A172 (cell line): Measurements from ENCODE around the gene SLBP. TPM values are rescaled to one million over a fixed set of nuclear protein-coding genes. Genes with fewer than 3 reads are reported as not detected.

Experiments
- DNase-seq: peaks from one replicate; pipeline ENCODE4 v3.0.0-alpha.2; 2015; ENCODE audit warnings: low spot score
- total RNA-seq: library from RNA; depleted of rRNA; stranded (reverse); fragments of >200 nt; shearing (Covaris generic); gene quantifications from 2 replicates; pipeline ENCODE4 v1.2.3, GENCODE V29; 2014; rRNA removed

Gene SLBP
- total RNA-seq, 1 experiment from 2014 or later, result 163 TPM

DNA sequence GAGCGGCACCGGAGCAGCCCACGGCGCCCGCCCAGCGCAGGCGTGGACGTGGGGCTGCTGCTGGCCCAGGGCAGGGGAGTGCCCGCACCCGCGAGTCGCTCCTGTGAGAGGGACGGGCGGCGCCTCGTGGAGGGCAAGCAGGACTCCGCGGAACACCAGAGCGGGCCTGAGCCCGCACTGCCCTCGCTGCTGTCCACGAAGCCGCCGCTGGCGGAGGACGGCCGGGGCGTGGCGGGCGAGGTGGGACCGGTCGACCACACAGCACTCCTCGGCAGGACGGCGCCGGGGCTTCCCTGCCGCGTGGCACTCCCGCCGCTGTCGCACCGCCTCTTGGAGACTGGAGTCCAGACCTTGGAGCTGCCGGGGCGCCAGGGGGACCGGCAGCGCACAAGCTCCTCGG lies 57.0 kb downstream of the SLBP start:
- no peak for DNase-seq

DNA sequence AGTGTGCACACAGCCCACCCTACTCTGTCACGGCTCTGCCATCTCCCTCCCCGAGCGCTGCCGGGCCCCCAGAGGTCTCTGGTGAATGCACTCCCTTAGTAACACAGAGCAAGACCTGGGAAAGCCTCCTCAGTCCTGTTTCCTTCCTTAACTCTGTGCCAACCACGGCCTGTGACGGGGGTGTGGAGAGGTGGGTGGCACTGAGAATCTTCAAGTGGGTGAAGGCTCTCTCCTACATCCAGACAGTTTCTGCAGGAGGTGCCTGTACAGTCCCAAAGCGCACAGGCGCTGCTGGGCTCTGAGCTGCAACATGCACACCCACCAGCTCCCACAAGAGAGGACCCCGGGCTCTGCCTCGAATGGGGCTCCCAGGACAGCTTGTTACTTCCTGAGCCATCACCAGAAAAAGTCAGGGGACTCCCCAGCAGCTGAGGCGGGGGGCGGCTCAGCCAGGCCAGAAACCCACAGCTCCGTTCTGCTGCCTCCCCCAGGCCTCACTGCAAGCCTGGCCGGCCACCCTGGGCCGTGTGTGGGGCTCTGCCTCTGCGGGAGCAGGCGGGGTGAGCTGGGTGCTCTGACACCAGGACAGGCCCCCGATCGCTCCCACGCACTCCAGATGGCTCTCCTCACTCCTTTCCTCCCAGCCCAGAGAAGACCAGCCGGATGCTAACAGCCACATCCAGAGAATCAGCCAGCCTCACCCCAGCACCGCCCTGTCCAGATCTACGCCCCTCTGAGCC lies 57.7 kb downstream of the SLBP start:
- DNase-seq, result no peak

DNA sequence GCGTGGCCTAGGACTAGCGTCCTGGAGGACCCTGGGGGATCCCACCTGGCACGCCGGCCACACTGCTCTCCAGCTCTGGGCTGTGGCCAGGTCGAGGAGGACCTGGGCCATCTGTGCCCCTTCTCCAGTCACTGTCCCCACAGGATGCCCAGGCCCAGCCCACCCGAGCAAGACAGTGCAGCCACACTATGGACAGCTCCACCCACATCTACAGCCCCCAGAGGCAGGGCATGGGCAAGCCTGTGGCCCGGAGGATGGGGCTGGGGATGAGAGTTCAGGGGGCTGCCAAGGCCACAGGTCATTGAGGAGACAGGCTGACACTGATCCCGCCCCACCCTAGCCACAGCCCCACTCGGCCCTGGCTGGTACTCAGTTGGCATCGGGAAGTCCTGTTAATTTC lies 58.3 kb downstream of the SLBP start:
- no peak for DNase-seq

DNA sequence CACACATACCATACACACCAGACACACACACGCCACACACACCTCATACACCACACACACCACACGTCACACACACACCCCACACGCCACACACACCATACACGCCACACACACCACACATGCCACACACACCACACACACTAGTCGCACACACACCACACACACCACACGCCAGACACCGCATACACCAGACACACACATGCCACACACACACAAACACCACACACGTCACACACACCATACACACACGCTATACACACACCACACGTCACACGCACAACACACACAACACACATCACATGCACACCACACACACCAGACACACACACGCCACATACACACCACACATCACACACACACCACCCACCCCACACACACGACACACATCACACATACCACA lies 60.0 kb downstream of the SLBP start:
- no peak for DNase-seq

DNA sequence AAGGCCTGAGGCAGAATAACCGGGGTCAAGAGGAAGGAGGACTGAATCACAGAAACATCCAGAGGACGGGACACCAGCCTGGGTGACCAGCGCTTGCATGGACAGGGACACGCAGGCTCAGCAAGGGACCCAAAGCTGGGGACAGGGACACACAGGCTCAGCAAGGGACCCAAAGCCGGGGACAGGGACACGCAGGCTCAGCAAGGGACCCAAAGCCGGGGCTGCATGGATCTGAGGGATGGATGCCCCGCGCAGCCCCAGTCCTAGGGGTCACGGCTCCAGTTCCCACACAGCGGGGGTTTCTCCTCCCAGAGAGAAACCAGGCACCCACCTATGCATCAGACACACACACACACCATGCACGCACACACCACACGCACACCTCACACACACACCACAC lies 60.5 kb downstream of the SLBP start:
- no peak for DNase-seq

DNA sequence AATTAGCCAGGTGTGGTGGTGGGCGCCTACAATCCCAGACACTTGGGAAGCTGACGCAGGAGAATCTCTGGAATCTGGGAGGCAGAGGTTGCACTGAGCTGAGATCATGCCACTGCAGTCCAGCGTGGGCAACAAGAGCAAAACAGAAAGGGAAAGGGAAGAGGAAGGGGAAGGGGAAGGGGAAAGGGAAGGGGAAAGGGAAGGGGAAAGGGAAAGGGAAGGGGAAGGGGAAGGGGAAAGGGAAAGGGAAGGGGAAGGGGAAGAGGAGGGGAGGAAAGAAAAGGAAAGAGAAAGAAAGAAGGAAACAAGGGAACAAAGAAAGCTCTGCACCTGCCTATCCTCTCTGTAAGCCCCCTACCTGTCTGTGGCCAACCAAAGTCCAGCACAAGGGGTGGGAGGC lies 63.2 kb downstream of the SLBP start:
- no peak for DNase-seq

DNA sequence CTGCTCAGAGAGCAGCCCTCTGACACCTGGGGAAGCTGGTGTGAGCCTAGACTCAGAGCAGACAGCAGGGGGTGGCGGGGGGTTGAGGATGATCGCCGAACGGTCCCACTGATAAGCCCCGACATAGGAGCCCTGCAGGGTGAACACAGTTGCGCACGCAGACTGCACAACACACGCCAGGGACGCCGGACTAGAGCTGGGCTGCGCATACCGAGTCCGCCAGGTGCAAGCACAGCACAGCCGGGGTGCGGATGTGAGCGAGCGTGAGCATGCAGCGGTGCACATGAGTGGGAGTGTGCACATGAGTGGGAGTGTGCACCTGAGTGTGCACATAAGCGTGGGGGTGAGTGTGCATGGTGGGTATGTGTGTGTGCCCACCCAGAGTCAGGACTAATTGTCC lies 64.7 kb downstream of the SLBP start:
- no peak for DNase-seq

DNA sequence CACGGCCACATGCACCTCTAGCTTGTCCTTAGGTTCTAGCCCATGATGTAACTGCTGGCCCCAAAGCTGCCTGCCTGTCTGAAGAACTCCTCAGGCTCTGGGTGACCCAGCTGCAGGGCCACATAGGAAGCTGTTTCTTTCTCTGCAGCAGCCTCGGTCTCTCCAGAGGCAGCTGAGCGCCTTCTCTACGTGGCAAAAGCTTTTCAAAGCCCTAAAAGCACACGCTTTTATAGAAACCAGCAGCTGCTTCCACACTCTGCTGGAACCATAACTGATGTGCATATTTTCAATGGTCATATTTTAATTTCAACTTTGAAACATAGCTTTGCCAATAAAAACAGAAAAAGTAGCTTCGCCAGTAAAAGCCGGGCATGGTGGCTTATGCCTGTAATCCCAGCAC lies 65.4 kb downstream of the SLBP start:
- DNase-seq, result no peak

DNA sequence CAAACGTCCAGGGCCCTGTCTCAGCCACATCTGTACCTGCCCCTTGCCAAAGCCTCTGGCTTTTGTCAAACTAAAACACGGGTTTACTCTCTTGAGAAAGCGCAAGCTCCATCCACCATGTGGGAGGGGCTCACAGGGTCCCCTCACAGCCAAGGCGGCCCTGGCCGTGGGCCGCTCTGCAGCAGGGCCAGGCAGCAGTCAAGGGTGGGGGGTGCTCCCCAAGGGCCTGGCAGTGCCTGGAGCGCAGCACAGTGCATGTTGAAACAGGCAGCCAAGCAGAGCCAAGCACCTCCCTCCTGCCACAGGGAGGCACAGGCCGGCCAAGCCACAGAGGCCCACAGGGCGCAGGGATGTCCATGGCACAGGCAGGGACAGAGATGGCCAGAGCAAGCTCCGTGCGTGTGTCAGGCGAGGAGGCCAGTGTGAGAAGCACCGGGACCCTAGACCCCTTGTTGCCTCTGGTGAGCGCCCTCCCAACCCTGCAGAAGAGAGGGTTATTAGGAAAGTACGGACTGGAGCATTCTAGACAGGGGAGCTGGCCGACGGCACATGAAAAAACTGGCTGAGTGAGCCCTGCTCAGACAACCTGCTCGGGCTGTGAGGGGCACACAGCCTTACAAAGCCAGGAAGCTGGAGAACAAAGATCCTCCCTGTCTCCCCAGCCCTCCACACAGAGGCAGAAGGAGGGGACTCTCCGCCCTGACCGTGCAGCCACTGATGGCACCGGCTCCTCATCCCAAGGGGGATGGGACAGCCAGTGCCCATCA lies 67.0 kb downstream of the SLBP start:
- DNase-seq, result no peak

DNA sequence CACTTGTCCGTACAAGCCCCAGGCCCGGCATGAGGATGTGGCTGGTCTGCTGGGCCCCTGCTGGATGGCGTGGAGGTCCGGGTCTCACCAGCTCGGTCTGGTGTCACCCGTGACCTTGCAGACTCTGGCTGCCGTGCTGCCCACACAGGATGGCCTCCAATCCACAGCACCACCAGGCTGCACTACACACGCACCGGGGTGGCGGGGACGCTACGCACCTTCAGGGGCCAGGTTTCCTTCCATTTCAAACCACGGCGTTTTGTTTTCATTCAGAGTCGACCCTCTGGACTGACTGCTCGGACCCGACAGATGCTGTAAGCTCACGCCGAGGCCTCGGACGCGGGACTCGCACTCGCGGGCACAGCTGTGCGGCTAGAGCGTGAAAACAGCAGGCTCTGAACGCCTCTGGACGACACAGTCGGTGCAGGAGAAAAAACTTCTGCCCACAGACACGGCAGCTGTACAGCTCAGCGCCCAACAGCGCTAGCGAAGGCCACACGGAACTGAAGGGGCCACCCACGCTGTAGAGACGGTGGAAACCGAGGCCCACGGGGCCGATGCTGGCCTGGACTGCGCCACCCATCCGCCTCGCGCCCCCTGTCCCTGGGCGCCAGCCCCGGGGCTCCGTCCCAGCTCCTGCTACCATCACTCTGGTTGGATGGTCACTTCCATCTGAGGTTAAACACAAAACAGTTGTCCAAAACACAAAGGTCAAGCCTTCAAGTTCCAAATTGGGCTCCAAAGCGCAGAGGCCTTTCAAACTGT lies 68.0 kb downstream of the SLBP start:
- no peak for DNase-seq

Other genes with a start within 250 kb of the SLBP start
- 4.1 and 6.0 TPM in 2 replicates for gene FAM53A, start 28.0 kb downstream of the SLBP start, total RNA-seq
- 43.7 and 47.6 TPM in 2 replicates for gene TMEM129, start 9.0 kb upstream of the SLBP start, total RNA-seq
- gene TACC3, start 9.2 kb upstream of the SLBP start, total RNA-seq, result 39.6 and 55.0 TPM in 2 replicates
- gene FGFR3, start 81.0 kb upstream of the SLBP start, total RNA-seq, result 12.4 and 19.8 TPM in 2 replicates
- gene LETM1, start 143.8 kb upstream of the SLBP start, total RNA-seq, result 48.3 and 55.6 TPM in 2 replicates
- gene NSD2, start 159.1 kb upstream of the SLBP start, total RNA-seq, result 63.5 and 70.0 TPM in 2 replicates